MG63 (cell line): ENCODE measurements around the gene MSL1. TPM values are rescaled to one million over a fixed set of nuclear protein-coding genes. Genes with fewer than 3 reads are reported as not detected.
"Not testable (repeated sequence)": the region's sequence is repeated elsewhere in the genome, so short reads cannot be mapped to it uniquely, and the experiment has no call there.

Experiments used
- DNase-seq: peaks from one replicate; pipeline ENCODE4 v3.0.0-alpha.2; 2020
- H3K27me3 ChIP-seq: fragments of 250-450 bp; sonication (Bioruptor Pico); 2 replicates; pipeline ENCODE4 v1.5.1; 2020; ENCODE audit warnings: mild to moderate bottlenecking, moderate library complexity
- H3K36me3 ChIP-seq: fragments of 250-450 bp; sonication (Bioruptor Pico); 2 replicates; pipeline ENCODE4 v1.5.1; 2020; ENCODE audit warnings: mild to moderate bottlenecking, moderate library complexity
- H3K4me3 ChIP-seq: fragments of 250-450 bp; sonication (Bioruptor Pico); 2 replicates; pipeline ENCODE4 v1.5.1; 2020; ENCODE audit warnings: mild to moderate bottlenecking, moderate library complexity
- H3K9me3 ChIP-seq: fragments of 250-450 bp; sonication (Bioruptor Pico); 2 replicates; pipeline ENCODE4 v1.5.1; 2020; ENCODE audit warnings: mild to moderate bottlenecking, moderate library complexity
- total RNA-seq: library from RNA; depleted of rRNA; stranded (reverse); fragments of >200 nt; shearing (Covaris generic); gene quantifications from 2 replicates; pipeline ENCODE4 v1.2.3, GENCODE V29; 2014; ENCODE audit warnings: low replicate concordance

The MSL1 gene
- total RNA-seq, 1 experiment from 2014 or later = 53.4 TPM

DNA sequence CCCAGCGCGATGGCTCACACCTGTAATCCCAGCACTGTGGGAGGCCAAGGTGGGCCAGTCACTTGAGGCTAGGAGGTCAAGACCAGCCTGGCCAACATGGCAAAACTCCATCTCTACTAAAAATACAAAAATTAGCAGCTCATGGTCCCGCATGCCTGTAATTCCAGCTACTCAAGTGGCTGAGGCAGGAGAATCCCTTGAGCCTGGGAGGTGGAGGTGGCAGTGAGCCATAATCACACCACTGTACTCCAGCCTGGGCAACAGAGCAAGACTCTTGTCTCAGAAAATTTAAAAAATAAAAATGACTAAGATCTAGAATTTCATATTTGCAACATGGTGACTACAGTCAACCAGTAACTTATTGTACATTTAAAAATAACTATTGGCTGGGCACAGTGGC lies 21.4 kb downstream of the MSL1 start:
- not testable (repeated sequence) for H3K9me3 ChIP-seq

DNA sequence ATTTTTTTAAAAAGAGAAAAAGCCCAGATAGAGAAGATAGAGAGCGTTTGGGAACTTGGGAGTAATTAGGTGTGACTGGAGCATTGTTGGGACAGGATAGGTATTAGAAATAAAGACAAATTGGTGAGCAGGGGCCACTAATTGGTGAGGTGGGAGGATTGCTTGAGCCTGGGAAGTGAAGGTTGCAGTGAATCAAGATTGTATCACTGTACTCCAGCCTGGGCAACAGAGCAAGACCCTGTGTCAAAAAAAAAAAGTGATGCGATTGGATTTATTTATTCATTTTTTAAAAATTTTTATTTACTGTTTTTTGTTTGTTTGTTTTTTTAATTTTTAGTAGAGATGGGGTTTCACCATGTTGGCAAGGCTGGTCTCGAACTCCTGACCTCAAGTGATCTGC lies 23.7 kb downstream of the MSL1 start:
- H3K36me3 ChIP-seq = peaks cover 83% of the 10 kb centered on the region
- no peaks in the 10 kb centered on the region for H3K9me3 ChIP-seq
- H3K4me3 ChIP-seq = no peak overlapping the region
- DNase-seq = no peak
- no peaks in the 10 kb centered on the region for H3K27me3 ChIP-seq

More for the DNA sequence above, 21.4 kb downstream of the MSL1 start:
- DNase-seq, H3K4me3 ChIP-seq, H3K27me3 ChIP-seq: not testable (repeated sequence)
- H3K36me3 ChIP-seq = peaks cover 73% of the 10 kb centered on the region

DNA sequence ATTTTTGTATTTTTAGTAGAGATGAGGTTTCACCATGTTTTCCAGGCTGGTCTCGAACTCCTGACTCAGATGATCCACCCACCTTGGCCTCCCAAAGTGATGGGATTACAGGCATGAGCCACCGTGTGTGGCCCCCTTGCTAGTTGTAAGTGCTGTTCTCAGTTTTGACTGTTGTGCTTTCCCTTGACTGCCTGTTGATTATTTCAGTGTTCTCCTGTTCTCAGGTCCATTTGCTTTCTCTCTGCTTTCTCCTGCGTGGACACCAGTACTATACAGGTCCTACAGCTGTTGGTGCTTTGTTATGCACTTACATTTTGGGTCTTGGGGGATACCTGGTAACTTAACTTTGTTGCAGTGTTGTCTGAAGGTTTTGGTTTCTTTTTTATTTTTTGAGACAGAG lies 26.8 kb downstream of the MSL1 start:
- Histone ChIP-seq H3K36me3 (peaks cover 84% of the 10 kb centered on the region), H3K4me3 (no peak overlapping the region), H3K27me3 (no peaks in the 10 kb centered on the region), H3K9me3 (no peaks in the 10 kb centered on the region)
- no peak for DNase-seq

DNA sequence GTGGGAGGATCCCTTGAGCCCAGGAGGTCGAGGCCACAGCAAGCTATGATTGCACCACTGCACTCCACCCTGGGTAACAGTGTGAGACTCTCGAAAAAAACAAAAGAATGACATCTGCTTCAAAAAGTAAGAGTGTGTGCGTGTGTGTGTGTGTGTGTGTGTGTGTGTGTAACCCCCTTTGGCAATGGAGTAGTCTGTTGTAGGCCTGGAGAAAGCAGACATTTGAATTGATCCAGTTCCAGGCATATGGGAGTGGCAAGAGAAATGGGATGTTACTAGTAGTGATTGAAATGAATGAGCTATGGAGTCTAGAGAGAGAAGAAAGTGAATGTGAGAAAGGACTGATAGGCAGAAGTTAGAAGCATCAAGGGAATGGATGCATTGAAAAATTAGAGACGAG lies 28.5 kb downstream of the MSL1 start:
- DNase-seq = no peak
- Histone ChIP-seq H3K4me3 (no peak overlapping the region), H3K27me3 (no peaks in the 10 kb centered on the region), H3K9me3 (no peaks in the 10 kb centered on the region), H3K36me3 (peaks cover 90% of the 10 kb centered on the region)

DNA sequence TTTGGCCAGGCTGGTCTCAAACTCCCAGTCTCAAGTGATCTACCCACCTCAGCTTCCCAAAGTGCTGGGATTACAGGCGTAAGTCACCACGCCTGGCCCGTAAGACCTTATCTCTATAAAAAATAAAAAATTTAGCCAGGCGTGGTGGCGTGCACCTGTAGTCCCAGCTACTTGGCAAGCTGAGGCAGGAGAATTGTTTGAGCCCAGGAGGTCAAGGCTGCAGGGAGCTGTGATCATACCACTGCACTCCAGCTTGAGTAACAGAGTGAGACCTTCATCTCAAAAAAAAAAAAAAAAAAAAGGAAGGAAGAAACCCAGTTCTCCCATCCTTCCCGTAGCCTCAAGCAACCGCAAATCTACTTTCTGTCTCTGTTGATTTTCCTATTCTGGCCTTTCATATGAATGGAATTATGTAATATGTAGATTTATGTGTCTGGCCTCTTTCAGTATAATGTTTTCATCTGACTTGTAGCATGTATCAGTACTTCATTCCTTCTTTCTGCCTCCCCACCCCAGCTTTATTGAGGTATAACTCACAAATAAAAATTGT lies 29.7 kb downstream of the MSL1 start:
- Histone ChIP-seq H3K9me3 (no peaks in the 10 kb centered on the region), H3K36me3 (peaks cover 91% of the 10 kb centered on the region), H3K27me3 (no peaks in the 10 kb centered on the region)

DNA sequence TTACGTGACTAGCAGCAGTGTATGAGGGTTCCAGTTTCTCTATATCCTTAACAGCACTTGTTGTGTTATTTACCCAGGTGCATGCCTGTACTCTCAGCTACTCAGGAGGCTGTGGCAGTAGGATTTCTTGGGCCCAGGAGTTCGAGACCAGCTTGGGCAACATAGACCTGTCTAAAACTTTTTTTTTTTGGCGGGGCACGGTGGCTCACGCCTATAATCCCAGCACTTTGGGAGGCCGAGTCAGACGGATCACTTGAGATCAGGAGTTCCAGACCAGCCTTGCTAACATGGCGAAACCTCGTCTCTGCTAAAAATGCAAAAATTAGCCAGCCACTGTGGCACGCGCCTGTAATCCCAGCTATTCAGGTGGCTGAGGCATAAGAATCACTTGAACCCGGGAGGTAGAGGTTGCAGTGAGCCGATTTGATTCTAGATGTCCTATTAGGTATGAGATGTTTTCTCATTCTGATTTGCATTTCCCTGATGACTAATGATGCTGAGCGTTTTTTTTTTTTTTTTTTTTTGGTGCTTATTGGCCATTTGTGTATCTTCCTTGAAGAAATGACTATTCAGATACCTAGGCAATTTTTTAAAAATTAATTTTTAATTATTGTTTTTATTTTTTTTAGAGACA lies 31.9 kb downstream of the MSL1 start:
- H3K4me3 ChIP-seq = no peak overlapping the region
- H3K9me3 ChIP-seq = no peaks in the 10 kb centered on the region
- DNase-seq = no peak
- no peaks in the 10 kb centered on the region for H3K27me3 ChIP-seq
- H3K36me3 ChIP-seq = peaks cover 91% of the 10 kb centered on the region

More for the DNA sequence above, 29.7 kb downstream of the MSL1 start:
- no peak for DNase-seq
- no peak overlapping the region for H3K4me3 ChIP-seq

DNA sequence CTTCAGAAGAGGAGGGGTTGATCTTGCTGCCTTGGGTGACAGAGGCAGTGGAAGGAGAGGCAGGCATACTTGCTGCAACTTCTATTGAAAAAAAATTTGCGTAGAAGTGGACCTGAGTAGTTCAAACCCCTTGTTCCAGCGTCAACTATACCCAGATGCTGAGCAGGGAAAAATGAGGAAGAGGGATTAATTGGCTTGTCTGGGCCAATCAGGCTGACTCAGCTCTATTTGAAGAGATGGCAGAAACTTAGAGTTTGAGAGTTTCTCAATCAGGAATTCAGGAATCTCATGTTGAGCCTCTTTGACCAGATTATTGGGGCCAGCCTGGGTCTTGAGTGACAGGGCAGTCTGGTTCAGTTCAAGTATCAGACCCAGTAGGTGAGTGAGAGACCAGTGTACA lies 36.2 kb downstream of the MSL1 start:
- no peaks in the 10 kb centered on the region for H3K27me3 ChIP-seq
- no peak overlapping the region for H3K4me3 ChIP-seq
- peaks cover 77% of the 10 kb centered on the region for H3K36me3 ChIP-seq
- DNase-seq = no peak
- H3K9me3 ChIP-seq = no peaks in the 10 kb centered on the region

DNA sequence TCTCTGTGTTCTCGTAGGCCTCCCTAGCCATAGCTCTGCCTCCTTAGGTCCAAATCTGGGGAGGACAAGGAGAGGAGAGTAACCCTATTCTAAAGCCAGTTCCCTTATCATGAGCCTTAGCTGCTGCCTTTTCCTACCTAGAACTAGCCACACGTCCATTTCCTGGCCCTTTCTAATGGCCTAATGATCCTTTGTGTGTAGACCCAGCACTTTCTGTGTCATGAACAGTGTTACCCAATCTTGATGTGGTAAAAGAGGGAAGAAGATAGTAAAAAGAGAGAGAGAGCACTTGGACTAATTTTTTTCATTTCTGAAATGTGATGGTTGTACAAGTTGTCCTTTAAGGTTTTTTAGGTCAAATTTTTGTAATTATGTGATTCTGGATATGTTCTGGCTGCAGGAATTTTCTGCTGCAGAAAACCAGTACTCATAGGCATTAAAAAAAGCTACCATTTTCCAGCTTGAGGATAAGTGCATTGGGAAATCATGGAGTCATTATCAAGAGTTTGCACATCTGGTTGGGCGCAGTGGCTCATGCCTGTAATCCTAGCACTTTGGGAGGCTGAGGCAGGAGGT lies 36.8 kb downstream of the MSL1 start:
- Histone ChIP-seq H3K36me3 (peaks cover 77% of the 10 kb centered on the region), H3K9me3 (no peaks in the 10 kb centered on the region), H3K27me3 (no peaks in the 10 kb centered on the region), H3K4me3 (no peak overlapping the region)
- no peak for DNase-seq

DNA sequence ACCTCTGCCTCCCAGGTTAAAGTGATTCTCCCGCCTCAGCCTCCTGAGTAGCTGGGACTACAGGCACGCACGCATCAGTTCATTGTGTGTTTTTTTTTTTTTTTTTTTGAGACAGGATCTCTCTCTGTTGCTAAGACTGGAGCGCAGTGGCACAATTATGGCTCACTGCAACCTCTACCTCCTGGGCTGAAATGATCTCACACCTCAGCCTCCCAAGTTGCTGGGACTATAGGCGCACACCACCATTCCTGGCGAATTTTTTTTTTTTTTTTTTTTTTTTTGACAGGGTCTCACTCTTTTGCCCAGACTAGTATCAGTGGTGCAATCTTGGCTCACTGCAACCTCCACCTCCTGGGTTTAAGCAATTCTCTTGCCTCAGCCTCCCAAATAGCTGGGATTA lies 37.7 kb downstream of the MSL1 start:
- Histone ChIP-seq H3K27me3 (no peaks in the 10 kb centered on the region), H3K4me3 (no peak overlapping the region), H3K36me3 (peaks cover 75% of the 10 kb centered on the region), H3K9me3 (no peaks in the 10 kb centered on the region)
- DNase-seq = no peak

DNA sequence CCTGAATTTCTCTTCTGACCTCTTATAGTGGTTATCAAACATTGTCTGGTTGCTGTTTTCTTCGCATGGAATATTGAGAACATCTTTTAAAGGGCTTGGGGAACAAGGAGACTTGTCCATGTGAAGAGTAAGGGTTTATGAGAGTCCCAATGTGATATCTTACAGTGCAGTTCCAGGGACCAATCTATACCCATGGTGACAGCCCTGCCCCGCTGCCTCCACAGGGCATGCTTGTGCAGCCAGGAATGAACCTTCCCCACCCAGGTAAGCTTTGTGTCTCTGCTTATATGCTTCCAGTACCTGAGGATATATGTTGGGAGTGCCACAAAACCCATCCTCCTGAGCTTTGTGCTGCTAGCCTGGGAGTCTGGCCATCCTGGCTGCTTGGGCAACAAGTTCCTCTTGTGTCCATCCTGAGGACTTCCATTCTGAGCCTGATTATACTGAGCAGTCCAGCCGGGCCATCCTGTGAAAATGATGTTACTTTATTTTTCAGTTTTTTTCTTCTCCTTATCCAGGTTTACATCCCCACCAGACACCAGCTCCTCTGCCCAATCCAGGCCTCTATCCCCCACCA lies 46.0 kb downstream of the MSL1 start:
- DNase-seq = no peak
- Histone ChIP-seq H3K4me3 (no peak overlapping the region), H3K27me3 (no peaks in the 10 kb centered on the region), H3K9me3 (no peaks in the 10 kb centered on the region), H3K36me3 (peaks cover 85% of the 10 kb centered on the region)

DNA sequence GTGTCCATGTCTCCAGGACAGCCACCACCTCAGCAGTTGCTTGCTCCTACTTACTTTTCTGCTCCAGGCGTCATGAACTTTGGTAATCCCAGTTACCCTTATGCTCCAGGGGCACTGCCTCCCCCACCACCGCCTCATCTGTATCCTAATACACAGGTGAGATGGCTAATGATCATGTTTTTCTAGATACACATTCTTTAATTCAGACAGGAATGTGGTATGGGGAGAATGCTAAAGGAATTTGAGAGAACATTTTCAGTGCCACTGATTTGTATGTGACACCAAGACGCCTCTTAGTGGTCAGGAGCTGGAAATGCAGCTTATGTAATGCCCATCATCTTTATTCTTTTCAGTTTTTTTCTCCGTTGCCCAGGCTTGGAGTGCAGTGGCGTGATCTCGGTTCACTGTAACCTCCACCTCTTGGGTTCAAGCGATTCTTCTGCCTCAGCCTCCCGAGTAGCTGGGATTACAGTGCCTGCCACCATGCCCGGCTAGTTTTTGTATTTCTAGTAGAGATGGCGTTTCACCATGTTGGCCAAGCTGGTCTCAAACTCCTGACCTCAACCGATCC lies 46.6 kb downstream of the MSL1 start:
- Histone ChIP-seq H3K36me3 (peaks cover 83% of the 10 kb centered on the region), H3K27me3 (no peaks in the 10 kb centered on the region), H3K4me3 (no peak overlapping the region), H3K9me3 (no peaks in the 10 kb centered on the region)
- no peak for DNase-seq

DNA sequence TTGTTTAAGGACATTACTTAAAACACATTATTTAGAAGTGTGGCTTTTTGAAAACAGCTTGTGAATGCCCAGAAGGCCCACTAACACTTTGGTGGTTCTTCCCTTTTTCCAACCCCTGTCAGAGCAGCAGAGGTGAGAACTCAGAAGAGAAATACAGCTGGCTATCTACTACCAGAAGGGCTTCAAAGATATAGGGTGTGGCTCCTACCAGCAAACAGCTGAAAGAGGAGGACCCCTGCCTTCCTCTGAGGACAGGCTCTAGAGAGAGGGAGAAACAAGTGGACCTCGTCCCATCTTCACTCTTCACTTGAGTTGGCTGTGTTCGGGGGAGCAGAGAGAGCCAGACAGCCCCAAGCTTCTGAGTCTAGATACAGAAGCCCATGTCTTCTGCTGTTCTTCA lies 48.6 kb downstream of the MSL1 start:
- no peak overlapping the region for H3K4me3 ChIP-seq
- H3K9me3 ChIP-seq = no peaks in the 10 kb centered on the region
- H3K36me3 ChIP-seq = peaks cover 74% of the 10 kb centered on the region
- no peak for DNase-seq
- no peaks in the 10 kb centered on the region for H3K27me3 ChIP-seq

DNA sequence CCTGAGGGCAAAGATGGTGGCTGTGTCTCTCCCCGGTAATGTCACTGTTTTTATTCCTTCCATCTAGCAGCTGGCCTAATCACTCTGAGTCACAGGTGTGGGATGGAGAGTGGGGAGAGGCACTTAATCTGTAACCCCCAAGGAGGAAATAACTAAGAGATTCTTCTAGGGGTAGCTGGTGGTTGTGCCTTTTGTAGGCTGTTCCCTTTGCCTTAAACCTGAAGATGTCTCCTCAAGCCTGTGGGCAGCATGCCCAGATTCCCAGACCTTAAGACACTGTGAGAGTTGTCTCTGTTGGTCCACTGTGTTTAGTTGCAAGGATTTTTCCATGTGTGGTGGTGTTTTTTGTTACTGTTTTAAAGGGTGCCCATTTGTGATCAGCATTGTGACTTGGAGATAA lies 50.0 kb downstream of the MSL1 start:
- peaks cover 77% of the 10 kb centered on the region for H3K36me3 ChIP-seq

DNA sequence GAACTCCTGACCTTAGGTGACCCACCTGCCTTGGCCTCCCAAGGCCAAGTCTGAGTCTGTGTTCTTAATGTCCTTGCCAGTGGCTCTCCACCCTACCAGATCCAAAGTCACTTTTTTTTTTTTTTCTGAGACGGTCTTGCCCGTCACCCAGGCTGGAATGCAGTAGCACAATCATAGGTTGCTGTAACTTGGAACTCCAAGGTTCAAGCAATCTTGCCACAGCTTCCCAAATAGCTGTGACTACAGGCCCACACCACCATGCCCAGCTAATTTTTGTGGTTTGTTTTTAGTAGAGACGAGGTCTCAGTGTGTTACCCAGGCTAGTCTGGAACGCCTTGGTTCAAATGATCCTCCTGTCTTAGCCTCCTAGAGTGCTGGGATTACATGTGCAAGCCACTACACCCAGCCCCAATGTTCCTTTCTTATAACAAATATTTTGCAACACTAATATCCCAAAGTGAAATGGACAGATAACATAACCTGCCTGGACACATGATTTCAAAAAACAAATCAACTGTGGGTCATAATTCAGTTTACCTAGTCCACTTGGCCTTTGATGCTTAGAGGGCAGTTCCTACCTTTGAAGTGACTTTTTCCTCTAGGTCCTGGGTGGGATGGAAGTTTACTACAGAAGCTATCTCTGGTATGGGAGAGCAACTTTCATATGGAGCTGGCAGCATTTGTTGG lies 51.5 kb downstream of the MSL1 start:
- Histone ChIP-seq H3K4me3 (no peak overlapping the region), H3K36me3 (peaks cover 64% of the 10 kb centered on the region), H3K9me3 (no peaks in the 10 kb centered on the region), H3K27me3 (no peaks in the 10 kb centered on the region)
- DNase-seq = no peak

More for the DNA sequence above, 50.0 kb downstream of the MSL1 start:
- H3K27me3 ChIP-seq = no peaks in the 10 kb centered on the region
- H3K4me3 ChIP-seq = no peak overlapping the region
- H3K9me3 ChIP-seq = no peaks in the 10 kb centered on the region
- no peak for DNase-seq

DNA sequence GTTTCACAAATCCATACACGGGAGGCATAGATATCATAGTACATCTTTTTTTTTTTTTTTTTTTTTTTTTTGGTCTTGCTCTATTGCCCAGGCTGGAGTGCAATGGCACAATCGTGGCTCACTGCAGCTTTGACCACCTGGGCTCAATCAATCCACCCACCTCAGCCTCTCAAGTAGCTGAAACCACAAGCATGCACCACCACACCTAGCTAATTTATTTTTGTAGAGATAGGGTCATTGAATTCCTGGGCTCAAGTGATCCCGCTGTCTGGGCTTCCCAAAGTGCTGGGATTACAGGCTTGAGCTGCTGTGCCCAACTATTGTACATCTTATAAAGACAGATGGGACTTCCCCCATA lies 52.0 kb downstream of the MSL1 start:
- Histone ChIP-seq H3K4me3 (no peak overlapping the region), H3K36me3 (peaks cover 64% of the 10 kb centered on the region), H3K27me3 (no peaks in the 10 kb centered on the region), H3K9me3 (no peaks in the 10 kb centered on the region)
- no peak for DNase-seq

DNA sequence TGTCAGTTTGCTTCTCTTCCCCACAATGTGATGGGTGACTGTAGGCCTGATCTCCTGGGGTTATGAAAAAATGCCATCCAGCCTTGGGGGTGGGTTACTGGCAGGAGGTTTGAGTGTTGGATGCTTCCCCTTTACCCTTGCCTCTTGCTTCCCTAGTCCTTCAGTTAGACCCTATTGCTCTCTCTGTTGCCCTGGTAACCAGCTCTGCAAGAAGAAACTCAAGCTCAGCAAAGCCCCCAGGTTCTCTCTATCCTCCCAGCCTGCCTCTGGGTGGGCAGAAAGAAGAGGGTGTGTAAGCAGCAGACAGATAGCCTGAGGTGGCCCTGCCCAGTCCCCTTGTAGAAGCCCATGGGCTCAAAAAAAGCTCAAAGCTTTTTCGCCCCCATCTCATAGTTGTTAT lies 52.7 kb downstream of the MSL1 start:
- H3K4me3 ChIP-seq = no peak overlapping the region
- no peaks in the 10 kb centered on the region for H3K9me3 ChIP-seq
- H3K27me3 ChIP-seq = no peaks in the 10 kb centered on the region
- DNase-seq = no peak
- peaks cover 56% of the 10 kb centered on the region for H3K36me3 ChIP-seq
